Hepatocyte (in vitro differentiated cells): Measurements from ENCODE around the gene NAA40.

Experiments used
- CTCF ChIP-seq: fragments of 200-600 bp; sonication (generic); IDR thresholded peaks from 2 replicates; pipeline ENCODE4 v1.5.1; 2016; ENCODE audit warnings: antibody characterized with exemption, mild to moderate bottlenecking; ENCODE audit not compliant: poor library complexity
- EZH2 ChIP-seq: fragments of 200-600 bp; sonication (generic); IDR thresholded peaks from 2 replicates; pipeline ENCODE4 v1.6.1; 2016; ENCODE audit warnings: antibody characterized with exemption, mild to moderate bottlenecking, borderline replicate concordance

DNA sequence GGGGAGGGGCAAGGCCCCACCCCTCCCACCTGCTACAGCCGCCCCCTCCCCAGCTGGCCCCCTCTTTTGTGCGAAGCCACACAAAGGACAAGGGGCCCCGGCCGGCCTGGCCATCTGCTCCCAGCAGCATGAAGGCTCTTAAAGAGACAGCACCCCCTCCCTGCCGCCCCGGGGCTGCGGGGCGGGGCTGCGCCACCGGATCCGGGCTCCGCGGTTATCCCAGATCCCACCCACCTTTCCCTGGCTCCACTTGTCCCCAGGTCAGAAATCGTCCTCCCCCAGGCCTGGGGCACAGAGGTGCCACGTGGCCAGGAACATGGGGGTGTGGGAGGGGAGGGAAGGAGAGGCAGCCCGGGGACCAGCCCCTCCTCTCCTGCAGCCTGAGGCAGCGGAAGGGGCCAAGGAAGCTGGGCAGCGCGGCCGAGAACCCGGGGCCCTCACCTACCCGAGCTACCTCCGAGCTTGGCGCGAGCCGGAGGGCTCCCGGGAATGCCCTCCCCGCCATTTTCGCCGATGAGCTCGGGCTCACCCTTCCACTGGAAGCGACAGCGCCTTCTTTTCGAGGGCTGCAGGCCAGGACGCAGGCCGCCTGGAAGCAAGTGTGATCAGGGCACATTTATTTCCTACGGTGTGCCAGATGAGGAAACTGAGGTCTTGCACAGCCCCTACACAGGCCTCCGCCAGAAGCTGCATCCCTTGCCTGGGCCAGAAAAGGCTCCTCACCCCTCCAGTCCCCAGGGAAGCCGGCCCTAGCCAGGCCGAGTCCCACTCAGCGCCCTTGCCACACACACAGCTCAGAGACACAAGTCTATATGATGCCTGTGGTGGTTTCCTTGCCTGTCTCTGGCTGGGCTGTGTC, 19.3 kb upstream of the NAA40 start:
- TF ChIP-seq EZH2, result no peak
- TF ChIP-seq CTCF, result no peak
